T-cell (primary cell): ENCODE data around the gene BOLL. TPM values are rescaled to one million over a fixed set of nuclear protein-coding genes. Genes with fewer than 3 reads are reported as not detected.

Experiments
- ATAC-seq, 4 experiments: fragments of 200-7000 bp in 3 of 4; fragments of 150-1000 bp in 1 of 4; cut with Tn5 transposase; replicated peaks in 1 of 4; 1 replicate in 3 of 4; 2 replicates in 1 of 4; pipeline ENCODE4 v1.10.0; 2021; ENCODE audit warnings: moderate library complexity in 3 of 4, mild to moderate bottlenecking in 2 of 4, moderate number of reproducible peaks in 1 of 4
- CTCF ChIA-PET, 2 donors: fragments of 300-600 bp; sonication (Branson Sonifier 250); formaldehyde crosslinking; loops; one replicate each; lab custom pipeline; 2022; ENCODE audit warnings: antibody characterized with exemption in 2 of 2; lab: Charles Lee
- POLR2A ChIA-PET, 2 donors: fragments of 300-600 bp; sonication (Branson Sonifier 250); formaldehyde crosslinking; loops; one replicate each; lab custom pipeline; 2022; ENCODE audit warnings: antibody characterized with exemption in 2 of 2; lab: Charles Lee
- DNase-seq, 35 experiments: peaks; one replicate each; pipeline versions ENCODE4 v3.0.0 to v3.0.0-alpha.2; 2013 to 2023
- H3K27ac ChIP-seq: one replicate; pipeline ENCODE4 v1.5.1; 2013; ENCODE audit warnings: low read length
- H3K27me3 ChIP-seq, 2 experiments: replicated peaks in 1 of 2; 1 replicate in 1 of 2; 2 replicates in 1 of 2; pipeline versions ENCODE4 v1.6.1 to v1.7.0; 2013; ENCODE audit warnings: low read length in 1 of 2, mixed read lengths in 1 of 2; ENCODE audit not compliant: control insufficient read depth in 2 of 2, insufficient read depth in 2 of 2; ENCODE audit errors: extremely low read depth in 1 of 2
- H3K36me3 ChIP-seq, 2 donors: 1 replicate in 1 of 2; 2 replicates in 1 of 2; pipeline versions ENCODE4 v1.6.1 to v1.7.0; 2013; ENCODE audit warnings: low read length in 1 of 2; ENCODE audit not compliant: control insufficient read depth in 2 of 2, insufficient read depth in 1 of 2; ENCODE audit errors: extremely low read depth in 1 of 2
- H3K4me1 ChIP-seq, 2 experiments: 1 replicate in 1 of 2; 2 replicates in 1 of 2; pipeline versions ENCODE4 v1.6.1 to v1.7.0; 2013; ENCODE audit warnings: low read length in 2 of 2, mixed read lengths in 1 of 2; ENCODE audit not compliant: insufficient read depth in 2 of 2, control insufficient read depth in 1 of 2; ENCODE audit errors: extremely low read depth in 1 of 2
- H3K4me3 ChIP-seq, 2 donors: 1 replicate in 1 of 2; 2 replicates in 1 of 2; pipeline versions ENCODE4 v1.5.1 to v1.7.0; 2013; ENCODE audit warnings: mild to moderate bottlenecking in 2 of 2, low read length in 1 of 2, moderate library complexity in 1 of 2; ENCODE audit not compliant: control insufficient read depth in 1 of 2; ENCODE audit errors: extremely low read depth in 1 of 2
- H3K9me3 ChIP-seq: 2 replicates; pipeline ENCODE4 v1.7.0; 2013
- H3K27ac Mint-ChIP-seq, 2 donors: one replicate each; pipeline ENCODE4 v1.8.0; 2020 to 2021; ENCODE audit warnings: mild to moderate bottlenecking in 2 of 2, mixed read lengths in 2 of 2
- H3K27me3 Mint-ChIP-seq, 2 donors: one replicate each; pipeline ENCODE4 v1.8.0; 2021 to 2022; ENCODE audit warnings: mixed read lengths in 2 of 2
- H3K36me3 Mint-ChIP-seq: one replicate; pipeline ENCODE4 v1.8.0; 2021; ENCODE audit warnings: mixed read lengths
- H3K4me1 Mint-ChIP-seq, 3 donors: one replicate each; pipeline ENCODE4 v1.8.0; 2020 to 2022; ENCODE audit warnings: mixed read lengths in 3 of 3, mild to moderate bottlenecking in 1 of 3
- H3K4me3 Mint-ChIP-seq, 3 donors: one replicate each; pipeline ENCODE4 v1.8.0; 2020 to 2022; ENCODE audit warnings: mild to moderate bottlenecking in 3 of 3, mixed read lengths in 3 of 3, moderate library complexity in 3 of 3
- H3K9me3 Mint-ChIP-seq, 3 donors: one replicate each; pipeline ENCODE4 v1.8.0; 2020 to 2022; ENCODE audit warnings: mixed read lengths in 3 of 3
- WGBS: methylation state at CpG from one replicate; pipeline ENCODE4 v1.1.5; 2013; ENCODE audit warnings: missing lambda C conversion rate; ENCODE audit not compliant: insufficient coverage; 5-methylcytosine and 5-hydroxymethylcytosine counted together
- total RNA-seq, 35 experiments: library from RNA in 6 of 35; stranded (reverse) in 6 of 35; fragments of 120-200 nt in 1 of 35; gene quantifications; one replicate each; pipeline versions ENCODE4 v1.2.1 to v1.2.4 and lab custom pipeline; 2013 to 2026

Gene BOLL
- total RNA-seq, 5 donors from 2014 or later (not counting 1 experiment from before 2014, with no cell fraction given): not detected

DNA sequence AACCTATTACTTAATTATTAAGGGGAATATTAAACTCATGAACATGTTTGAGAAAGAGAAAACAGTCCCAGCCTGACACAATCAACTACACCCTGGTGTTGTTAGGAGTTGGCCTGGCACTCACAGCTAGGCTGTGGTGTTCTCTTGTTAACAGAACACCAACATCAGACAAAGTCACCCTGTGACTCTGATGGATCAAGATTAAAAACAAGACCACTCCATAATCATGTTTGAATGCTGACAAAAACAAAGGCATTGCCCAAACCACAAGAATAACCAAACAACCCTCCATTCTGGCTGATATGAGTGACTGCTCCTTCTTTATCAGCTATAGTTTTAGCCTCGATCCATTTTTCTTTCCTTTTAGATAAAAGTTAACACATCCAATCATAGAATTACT lies 3.0 kb downstream of the BOLL start:
- H3K9me3 ChIP-seq: no peaks in the 10 kb centered on the region
- Mint-ChIP-seq H3K36me3 (no peaks in the 10 kb centered on the region), H3K27me3 (peaks cover 9 to 10% of the 10 kb centered on the region in 2 donors), H3K9me3 (no peaks in the 10 kb centered on the region), H3K4me1 (peaks cover 0 to 1% (median 1%) of the 10 kb centered on the region in 3 donors), H3K27ac (no peak overlapping the region), H3K4me3 (no peak overlapping the region)
- H3K4me3 ChIP-seq: no peak overlapping the region
- H3K27ac ChIP-seq: no peak overlapping the region
- CTCF ChIA-PET: no interaction called here
- DNase-seq (no peak), ATAC-seq (no peak)
- POLR2A ChIA-PET: no interaction called here
- H3K27me3 ChIP-seq: peaks cover 0 to 24% of the 10 kb centered on the region in 2 experiments
- no peaks in the 10 kb centered on the region for H3K36me3 ChIP-seq
- no CpG with 5 or more reads among the region's 1 CpG for WGBS
- H3K4me1 ChIP-seq: peaks cover 0 to 14% of the 10 kb centered on the region in 2 experiments

DNA sequence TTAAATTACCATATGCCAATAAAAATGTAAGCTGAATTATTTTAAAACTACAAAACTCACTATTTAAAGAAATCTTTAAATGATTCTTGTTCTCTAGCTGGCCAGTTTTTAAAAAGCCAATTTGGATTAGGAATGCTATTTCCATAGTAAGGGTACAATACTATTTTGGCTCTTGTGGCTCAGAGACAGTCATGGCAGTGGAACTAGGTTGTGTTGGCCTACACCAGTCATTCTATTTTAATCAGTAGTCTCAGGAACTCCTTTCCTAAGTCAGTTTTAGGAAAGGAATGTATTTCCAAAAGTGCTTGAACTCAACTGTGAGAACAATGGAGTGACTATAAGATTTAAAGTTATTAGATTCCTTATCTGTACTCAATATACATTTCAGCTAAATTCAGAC lies 5.9 kb downstream of the BOLL start:
- no peak overlapping the region for H3K27ac Mint-ChIP-seq
- Histone ChIP-seq H3K36me3 (no peaks in the 10 kb centered on the region), H3K27ac (no peak overlapping the region), H3K9me3 (no peaks in the 10 kb centered on the region), H3K4me1 (no peaks in the 10 kb centered on the region), H3K27me3 (no peaks in the 10 kb centered on the region), H3K4me3 (no peak overlapping the region)
- ATAC-seq (no peak), DNase-seq (no peak)
- ChIA-PET CTCF (interaction anchor here (0.5 to 1.4 kb wide), 4 partner anchors 8 to 703 kb away, joined by 3 to 6 read pairs (median 4); no protein-coding TSS in a partner anchor), POLR2A (interaction anchor here (0.5 kb wide), 2 partner anchors 86 to 826 kb away, joined by 3 to 5 read pairs; no protein-coding TSS in a partner anchor)
- no peaks in the 10 kb centered on the region for H3K9me3 Mint-ChIP-seq
- peaks cover 0 to 1% (median 0%) of the 10 kb centered on the region in 3 donors for H3K4me1 Mint-ChIP-seq
- no peaks in the 10 kb centered on the region for H3K36me3 Mint-ChIP-seq
- H3K4me3 Mint-ChIP-seq: no peak overlapping the region
- H3K27me3 Mint-ChIP-seq: peaks cover 2 to 5% of the 10 kb centered on the region in 2 donors

- ATAC-seq (no peak), DNase-seq (peak in 7 of 35 experiments; percentile 4 to 59 (median 14))
- no CpG with 5 or more reads among the region's 4 CpGs for WGBS
- Histone ChIP-seq H3K36me3 (no peaks in the 10 kb centered on the region), H3K4me3 (no peak overlapping the region), H3K27ac (no peak overlapping the region), H3K4me1 (no peaks in the 10 kb centered on the region), H3K27me3 (no peaks in the 10 kb centered on the region), H3K9me3 (no peaks in the 10 kb centered on the region)
- Mint-ChIP-seq H3K4me3 (no peak overlapping the region), H3K4me1 (peaks cover 0 to 1% (median 0%) of the 10 kb centered on the region in 3 donors), H3K27ac (no peak overlapping the region), H3K9me3 (no peaks in the 10 kb centered on the region), H3K36me3 (no peaks in the 10 kb centered on the region), H3K27me3 (peaks cover under 1 to 5% of the 10 kb centered on the region in 2 donors)
- CTCF ChIA-PET: interaction anchor here in 1 of 2 donors (1.3 kb wide), 1 partner anchor 10 kb away, joined by 6 read pairs; no protein-coding TSS in a partner anchor
- POLR2A ChIA-PET: no interaction called here
These were observed 7.2 kb downstream of the BOLL start for GRCh38 chr2:197777823-197778407.

DNA sequence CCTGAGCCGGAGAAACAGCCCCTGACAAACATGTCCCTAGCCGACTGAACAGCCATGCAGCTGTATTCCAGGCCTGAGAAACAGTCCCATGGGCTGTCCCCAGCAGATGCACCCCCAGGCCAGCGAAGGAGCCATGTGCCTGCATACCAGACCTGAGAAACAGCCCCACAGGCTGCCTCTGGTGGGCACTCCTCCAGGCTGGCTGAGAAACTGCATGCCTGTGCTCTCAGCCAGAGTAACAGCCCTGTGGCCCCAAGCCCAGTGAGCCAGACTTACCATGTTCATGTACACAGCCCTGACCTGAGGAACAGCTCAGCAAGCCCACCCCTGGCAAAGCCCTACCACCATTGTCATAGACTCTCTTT lies 24.8 kb downstream of the BOLL start:
- Histone ChIP-seq H3K36me3 (no peaks in the 10 kb centered on the region), H3K27me3 (peaks cover 0 to 17% of the 10 kb centered on the region in 2 experiments), H3K9me3 (no peaks in the 10 kb centered on the region), H3K4me1 (no peaks in the 10 kb centered on the region), H3K4me3 (no peak overlapping the region), H3K27ac (no peak overlapping the region)
- DNase-seq (no peak), ATAC-seq (no peak)
- no peak overlapping the region for H3K27ac Mint-ChIP-seq
- H3K4me3 Mint-ChIP-seq: no peak overlapping the region
- no peaks in the 10 kb centered on the region for H3K4me1 Mint-ChIP-seq
- ChIA-PET CTCF (no interaction called here), POLR2A (no interaction called here)
- H3K36me3 Mint-ChIP-seq: peaks cover 14% of the 10 kb centered on the region
- WGBS: 80% methylated on average over 3 of the region's 3 CpGs
- H3K9me3 Mint-ChIP-seq: peaks cover 9 to 15% (median 12%) of the 10 kb centered on the region in 3 donors
- H3K27me3 Mint-ChIP-seq: peaks cover 6 to 12% of the 10 kb centered on the region in 2 donors

GRCh38 chr2:197759625-197760292 lies 25.4 kb downstream of the BOLL start:
- H3K9me3 ChIP-seq: no peaks in the 10 kb centered on the region
- H3K4me3 ChIP-seq: no peak overlapping the region
- CTCF ChIA-PET: no interaction called here
- H3K36me3 ChIP-seq: no peaks in the 10 kb centered on the region
- WGBS: 73% methylated on average over 11 of the region's 11 CpGs
- Mint-ChIP-seq H3K27me3 (peaks cover 8 to 13% of the 10 kb centered on the region in 2 donors), H3K9me3 (peaks cover 9 to 15% (median 12%) of the 10 kb centered on the region in 3 donors), H3K4me3 (no peak overlapping the region), H3K4me1 (no peaks in the 10 kb centered on the region), H3K27ac (no peak overlapping the region), H3K36me3 (peaks cover 14% of the 10 kb centered on the region)
- no peak for DNase-seq
- no peak overlapping the region for H3K27ac ChIP-seq
- ATAC-seq: no peak
- H3K4me1 ChIP-seq: no peaks in the 10 kb centered on the region
- H3K27me3 ChIP-seq: peaks cover 0 to 17% of the 10 kb centered on the region in 2 experiments
- POLR2A ChIA-PET: no interaction called here

GRCh38 chr2:197759013-197759412 lies 26.1 kb downstream of the BOLL start:
- H3K36me3 Mint-ChIP-seq: peaks cover 14% of the 10 kb centered on the region
- H3K4me3 Mint-ChIP-seq: no peak overlapping the region
- CTCF ChIA-PET: no interaction called here
- Histone ChIP-seq H3K27ac (no peak overlapping the region), H3K36me3 (no peaks in the 10 kb centered on the region), H3K9me3 (no peaks in the 10 kb centered on the region), H3K4me1 (no peaks in the 10 kb centered on the region), H3K27me3 (peaks cover 0 to 17% of the 10 kb centered on the region in 2 experiments), H3K4me3 (no peak overlapping the region)
- no peak for ATAC-seq
- WGBS: 80% methylated on average over 1 of the region's 4 CpGs
- H3K9me3 Mint-ChIP-seq: peaks cover 9 to 15% (median 12%) of the 10 kb centered on the region in 3 donors
- H3K27ac Mint-ChIP-seq: no peak overlapping the region
- POLR2A ChIA-PET: interaction anchor here in 1 of 2 donors (0.5 kb wide), 1 partner anchor 1194 kb away, joined by 3 read pairs; no protein-coding TSS in a partner anchor
- no peaks in the 10 kb centered on the region for H3K4me1 Mint-ChIP-seq
- H3K27me3 Mint-ChIP-seq: peaks cover 11 to 15% of the 10 kb centered on the region in 2 donors
- DNase-seq: no peak
